H1 (cell line): ENCODE data around the gene PIM1. TPM values are rescaled to one million over a fixed set of nuclear protein-coding genes. Genes with fewer than 3 reads are reported as not detected.

Source experiments
- CTCF ChIA-PET: fragments of 300-600 bp; sonication (Branson Sonifier 250); formaldehyde crosslinking; loops from one replicate; lab custom pipeline; 2021; ENCODE audit not compliant: partially characterized antibody; lab: Charles Lee
- POLR2A ChIA-PET: fragments of 300-600 bp; sonication (Branson Sonifier 250); formaldehyde crosslinking; loops from one replicate; lab custom pipeline; 2021; ENCODE audit warnings: inconsistent platforms; ENCODE audit not compliant: partially characterized antibody; lab: Charles Lee
- DNase-seq, 2 experiments: peaks; one replicate each; pipeline versions ENCODE4 v3.0.0 to v3.0.0-alpha.2; 2010 to 2022; ENCODE audit warnings: low spot score in 2 of 2, low read depth in 1 of 2, mixed read lengths in 1 of 2
- FAIRE-seq: peaks from 2 replicates; lab custom pipeline; 2011; peaks lifted over from hg19 to GRCh38; lab: Jason Lieb, UNC
- H2AFZ ChIP-seq: 2 replicates; pipeline ENCODE4 v1.8.1; 2012; ENCODE audit warnings: low read length, inconsistent platforms
- H2AK5ac ChIP-seq: 2 replicates; pipeline ENCODE4 v1.6.1; 2013; ENCODE audit warnings: low read depth, low read length
- H2BK120ac ChIP-seq: replicated peaks from 2 replicates; pipeline ENCODE3; 2013; ENCODE audit warnings: low read depth, low read length, inconsistent platforms
- H2BK12ac ChIP-seq: 2 replicates; pipeline ENCODE4 v1.6.1; 2013; ENCODE audit warnings: low read depth, low read length
- H2BK15ac ChIP-seq: 2 replicates; pipeline ENCODE4 v1.6.1; 2013; ENCODE audit warnings: low read length
- H2BK20ac ChIP-seq: 2 replicates; pipeline ENCODE4 v1.6.1; 2013; ENCODE audit warnings: low read length
- H2BK5ac ChIP-seq: 2 replicates; pipeline ENCODE4 v1.6.1; 2013; ENCODE audit warnings: low read depth, low read length
- H3K14ac ChIP-seq: 2 replicates; pipeline ENCODE4 v1.6.1; 2013; ENCODE audit warnings: inconsistent platforms; ENCODE audit not compliant: insufficient read length
- H3K18ac ChIP-seq: 2 replicates; pipeline ENCODE4 v1.6.1; 2013; ENCODE audit warnings: low read length; ENCODE audit errors: extremely low read depth
- H3K23ac ChIP-seq: 2 replicates; pipeline ENCODE4 v1.6.1; 2013; ENCODE audit warnings: inconsistent platforms; ENCODE audit not compliant: insufficient read length
- H3K23me2 ChIP-seq: 2 replicates; pipeline ENCODE4 v1.6.1; 2013; ENCODE audit warnings: low read depth, low read length
- H3K27ac ChIP-seq: 2 replicates; pipeline ENCODE4 v1.6.1; 2011; ENCODE audit warnings: low read depth, low read length, inconsistent platforms
- H3K27me3 ChIP-seq, 4 experiments: replicated peaks in 1 of 4; 1 replicate in 1 of 4; 2 replicates in 3 of 4; pipeline versions ENCODE4 v1.6.1 to v1.8.1; 2011 to 2013; ENCODE audit warnings: low read length in 3 of 4, mild to moderate bottlenecking in 3 of 4, inconsistent platforms in 2 of 4, mixed read lengths in 2 of 4, moderate library complexity in 1 of 4; ENCODE audit not compliant: control insufficient read depth in 3 of 4, insufficient read depth in 3 of 4; ENCODE audit errors: extremely low read depth in 1 of 4
- H3K36me3 ChIP-seq, 4 experiments: 2 replicates each; pipeline versions ENCODE4 v1.6.1 to v1.8.1; 2011 to 2013; ENCODE audit warnings: mild to moderate bottlenecking in 4 of 4, low read length in 3 of 4, moderate library complexity in 2 of 4, control low read depth in 1 of 4, inconsistent platforms in 1 of 4; ENCODE audit not compliant: insufficient read depth in 4 of 4, control insufficient read depth in 2 of 4
- H3K4ac ChIP-seq: replicated peaks from 2 replicates; pipeline ENCODE3; 2013; ENCODE audit warnings: low read length, low read depth, mixed read lengths, inconsistent platforms; ENCODE audit not compliant: insufficient read length
- H3K4me1 ChIP-seq, 4 experiments: replicated peaks in 1 of 4; 1 replicate in 1 of 4; 2 replicates in 3 of 4; pipeline versions ENCODE4 v1.6.1 to v1.8.1; 2011 to 2013; ENCODE audit warnings: low read length in 3 of 4, inconsistent platforms in 2 of 4, mixed read lengths in 1 of 4; ENCODE audit not compliant: insufficient read depth in 4 of 4, control insufficient read depth in 3 of 4
- H3K4me2 ChIP-seq, 2 experiments: 2 replicates each; pipeline versions ENCODE4 v1.6.1 to v1.8.1; 2011 to 2013; ENCODE audit warnings: low read depth in 2 of 2, low read length in 2 of 2, control low read depth in 1 of 2, inconsistent platforms in 1 of 2, mild to moderate bottlenecking in 1 of 2; ENCODE audit not compliant: insufficient read depth in 1 of 2
- H3K4me3 ChIP-seq, 4 experiments: fragments of 200-600, 300-600 bp in 1 of 4; sonication (generic), shearing (Covaris generic), sonication (Bioruptor Twin) in 1 of 4; 2 replicates each; pipeline versions ENCODE4 v1.5.1 to v1.8.1; 2011 to 2016; ENCODE audit warnings: low read length in 4 of 4, low read depth in 3 of 4, control low read depth in 2 of 4, inconsistent platforms in 2 of 4, mild to moderate bottlenecking in 2 of 4, mixed read lengths in 1 of 4, moderate library complexity in 1 of 4; ENCODE audit not compliant: insufficient read depth in 2 of 4; ENCODE audit errors: extremely low read depth in 1 of 4
- H3K56ac ChIP-seq: replicated peaks from 2 replicates; pipeline ENCODE3; 2013; ENCODE audit warnings: low read depth, mild to moderate bottlenecking, mixed read lengths, low read length, inconsistent platforms; ENCODE audit not compliant: insufficient read length
- H3K79me1 ChIP-seq: 2 replicates; pipeline ENCODE4 v1.6.1; 2013; ENCODE audit warnings: low read depth, low read length, control low read depth
- H3K79me2 ChIP-seq, 2 experiments: 2 replicates each; pipeline versions ENCODE4 v1.6.1 to v1.8.1; 2012 to 2013; ENCODE audit warnings: low read length in 2 of 2, mild to moderate bottlenecking in 2 of 2, inconsistent platforms in 1 of 2; ENCODE audit not compliant: insufficient read depth in 2 of 2, control insufficient read depth in 1 of 2
- H3K9ac ChIP-seq, 4 experiments: replicated peaks in 1 of 4; 1 replicate in 1 of 4; 2 replicates in 3 of 4; pipeline versions ENCODE4 v1.6.1 to v1.8.1; 2011 to 2013; ENCODE audit warnings: low read depth in 3 of 4, low read length in 3 of 4, control low read depth in 2 of 4, mild to moderate bottlenecking in 2 of 4, moderate library complexity in 2 of 4, inconsistent platforms in 1 of 4; ENCODE audit errors: extremely low read depth in 1 of 4
- H3K9me3 ChIP-seq, 2 experiments: 2 replicates each; pipeline versions ENCODE4 v1.6.1 to v1.8.1; 2012 to 2013; ENCODE audit warnings: mild to moderate bottlenecking in 2 of 2, moderate library complexity in 2 of 2, control low read depth in 1 of 2, inconsistent platforms in 1 of 2, low read depth in 1 of 2, low read length in 1 of 2, mixed read lengths in 1 of 2; ENCODE audit not compliant: insufficient read depth in 2 of 2
- H4K20me1 ChIP-seq, 2 experiments: replicated peaks in 1 of 2; 2 replicates each; pipeline versions ENCODE3 to v1.8.1; 2011 to 2013; ENCODE audit warnings: inconsistent platforms in 2 of 2, low read length in 2 of 2, mild to moderate bottlenecking in 1 of 2; ENCODE audit not compliant: insufficient read depth in 2 of 2, control insufficient read depth in 1 of 2
- H4K5ac ChIP-seq: 2 replicates; pipeline ENCODE4 v1.6.1; 2013; ENCODE audit warnings: low read length, low read depth, mixed read lengths, inconsistent platforms; ENCODE audit not compliant: insufficient read length
- H4K8ac ChIP-seq: 2 replicates; pipeline ENCODE4 v1.8.0; 2013; ENCODE audit warnings: mild to moderate bottlenecking, moderate library complexity, low read length, inconsistent platforms; ENCODE audit not compliant: insufficient read depth; ENCODE audit errors: extremely low read depth
- H4K91ac ChIP-seq: replicated peaks from 2 replicates; pipeline ENCODE3; 2013; ENCODE audit warnings: low read length, mixed read lengths, inconsistent platforms; ENCODE audit not compliant: insufficient read length
- BACH1 ChIP-seq: IDR thresholded peaks from 2 replicates; pipeline ENCODE4 v1.6.1; 2012; ENCODE audit warnings: low read length, improper control_type of control experiment
- GTF2F1 ChIP-seq: IDR thresholded peaks from 2 replicates; pipeline ENCODE4 v1.6.1; 2012; ENCODE audit warnings: low read depth, low read length, improper control_type of control experiment, borderline replicate concordance
- HDAC2 ChIP-seq, 2 experiments: fragments of 300-600 bp in 1 of 2; sonication (generic) in 1 of 2; IDR thresholded peaks; 2 replicates each; pipeline ENCODE4 v1.6.1; 2011 to 2012; ENCODE audit warnings: low read depth in 2 of 2, low read length in 2 of 2, mild to moderate bottlenecking in 2 of 2, moderate library complexity in 2 of 2, borderline replicate concordance in 1 of 2, inconsistent platforms in 1 of 2
- JUND ChIP-seq: IDR thresholded peaks from 2 replicates; pipeline ENCODE4 v1.6.1; 2011; ENCODE audit warnings: mild to moderate bottlenecking, improper control_type of control experiment, low read length
- KDM5A ChIP-seq: fragments of 200-600 bp; IDR thresholded peaks from 2 replicates; pipeline ENCODE4 v1.7.1; 2012; ENCODE audit warnings: mild to moderate bottlenecking, low read length, inconsistent platforms, mixed read lengths
- MAFK ChIP-seq: IDR thresholded peaks from 2 replicates; pipeline ENCODE4 v1.6.1; 2012; ENCODE audit warnings: low read depth, mild to moderate bottlenecking, improper control_type of control experiment, low read length
- SIN3A ChIP-seq, 2 experiments: IDR thresholded peaks in 1 of 2; conservative IDR thresholded peaks in 1 of 2; 2 replicates each; pipeline ENCODE4 v1.6.1; 2011 to 2012; ENCODE audit warnings: low read length in 2 of 2, improper control_type of control experiment in 1 of 2, low read depth in 1 of 2, mild to moderate bottlenecking in 1 of 2
- SIX5 ChIP-seq: IDR thresholded peaks from 2 replicates; pipeline ENCODE4 v1.6.1; 2011; ENCODE audit warnings: mild to moderate bottlenecking, low read depth, low read length
- SP2 ChIP-seq: IDR thresholded peaks from 2 replicates; pipeline ENCODE4 v1.6.1; 2012; ENCODE audit warnings: mild to moderate bottlenecking, low read length, inconsistent platforms
- TBP ChIP-seq: IDR thresholded peaks from 2 replicates; pipeline ENCODE4 v1.6.1; 2011; ENCODE audit warnings: low read depth, low read length, improper control_type of control experiment
- WGBS, 2 experiments: shearing (Covaris generic) in 1 of 2; methylation state at CpG; one replicate each; pipeline versions ENCODE4 v1.1.6 to v1.1.7; 2013 to 2015; ENCODE audit warnings: low lambda C conversion rate in 2 of 2, mixed read lengths in 2 of 2, inconsistent platforms in 1 of 2, low coverage in 1 of 2, missing lambda C conversion rate in 1 of 2; ENCODE audit not compliant: insufficient replicate concordance in 2 of 2, insufficient coverage in 1 of 2, insufficient read length in 1 of 2; ENCODE audit errors: extremely low coverage in 1 of 2, missing lambda C conversion rate in 1 of 2; 5-methylcytosine and 5-hydroxymethylcytosine counted together
- polyA plus RNA-seq, 7 experiments: library from polyadenylated mRNA; depleted of rRNA in 3 of 7; stranded (reverse) in 5 of 7; unstranded in 2 of 7; fragments of >200 nt in 5 of 7; fragments of 200-250 nt in 2 of 7; gene quantifications; 1 replicate in 5 of 7; 2 replicates in 1 of 7; 4 replicates in 1 of 7; pipeline versions ENCODE4 v1.2.1 to v1.2.3, GENCODE V29; 2011 to 2013; ENCODE audit warnings: missing spikeins in 2 of 7, mixed read lengths in 2 of 7
- total RNA-seq: library from RNA; stranded (reverse); fragmentation: NEBNext Ultra II Directional; extraction: Animal tissue kit (Norgen Biotek cat#: 25700); gene quantifications from 2 replicates; pipeline ENCODE4 v1.2.1, GENCODE V29; 2021
- TF ChIP-seq, protein P1 (sequence below), 3 experiments: IDR thresholded peaks; 1 replicate in 2 of 3; 2 replicates in 1 of 3; pipeline versions ENCODE4 v1.5.1 to v1.6.1; 2011; ENCODE audit warnings: low read length in 3 of 3, mild to moderate bottlenecking in 3 of 3, inconsistent platforms in 2 of 3, low read depth in 1 of 3, moderate library complexity in 1 of 3; ENCODE audit not compliant: insufficient read depth in 1 of 3; ENCODE audit errors: control extremely low read depth in 1 of 3

PIM1 gene
- total and polyA plus RNA-seq, 2 of the 8 experiments (the other 6 are each of a cell fraction or from before 2014, with no cell fraction given), result 25.5 to 94.9 TPM

DNA sequence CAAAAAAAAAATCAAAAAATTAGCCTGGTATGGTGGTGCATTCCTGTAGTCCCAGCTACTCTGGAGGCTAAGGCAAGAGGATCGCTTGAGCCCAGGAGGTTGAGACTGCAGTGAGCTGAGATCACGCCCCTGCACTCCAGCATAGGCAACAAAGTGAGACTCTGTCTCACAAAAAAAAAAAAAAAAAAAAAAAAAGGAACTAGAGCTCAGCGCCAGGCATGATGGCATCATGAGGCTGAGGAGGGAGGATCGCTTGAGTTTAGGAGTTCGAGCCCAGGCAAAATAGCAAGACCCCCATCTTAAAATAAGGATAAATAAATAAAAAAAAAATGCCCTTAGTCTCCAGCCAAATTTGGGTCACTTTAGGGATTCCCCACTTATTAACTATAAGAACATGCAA lies 40.4 kb upstream of the PIM1 start:
- Histone ChIP-seq H4K5ac (no peak overlapping the region), H3K36me3 (peaks cover 0 to 36% (median 0%) of the 10 kb centered on the region in 4 experiments; a peak in 2 of 8 replicates), H3K27ac (no peak overlapping the region), H4K20me1 (peaks cover 0 to 1% of the 10 kb centered on the region in 2 experiments), H3K27me3 (no peaks in the 10 kb centered on the region), H4K8ac (no peak overlapping the region), H3K56ac (no peak overlapping the region), H3K79me2 (peaks cover 5 to 58% of the 10 kb centered on the region in 2 experiments), H3K14ac (no peak overlapping the region), H3K4me1 (peaks cover 19 to 46% (median 32%) of the 10 kb centered on the region in 4 experiments), H2BK5ac (no peak overlapping the region), H4K91ac (no peak overlapping the region), H3K79me1 (peaks cover 4% of the 10 kb centered on the region; the same call in 1 of the 2 replicates), H3K23ac (no peak overlapping the region), H3K4me2 (no peak overlapping the region; a peak in 1 of 4 replicates), H3K4ac (no peak overlapping the region), H3K18ac (no peak overlapping the region), H3K9me3 (no peaks in the 10 kb centered on the region), H2AFZ (no peak overlapping the region), H3K9ac (no peak overlapping the region), H2AK5ac (no peak overlapping the region), H2BK120ac (no peak overlapping the region), H3K23me2 (0 out of 2 replicates have a peak, but pooled peaks cover 3% of the 10 kb centered on the region), H3K4me3 (no peak overlapping the region), H2BK12ac (no peak overlapping the region), H2BK20ac (no peak overlapping the region), H2BK15ac (no peak overlapping the region)
- ChIA-PET POLR2A (interaction anchor here (0.6 to 39.1 kb wide), 4 partner anchors 10 to 205 kb away, joined by 3 to 1024 read pairs (median 312); partner anchors contain the start of gene PIM1), CTCF (interaction anchor here (0.6 to 5.1 kb wide), 10 partner anchors 8 to 150 kb away, joined by 3 to 39 read pairs (median 4); partner anchors contain the start of gene PIM1)
- DNase-seq (no peak), FAIRE-seq (no peak)
- WGBS, 2 experiments, result 97% methylated on average over 3 of the region's 5 CpGs; no CpG with 5 or more reads in 1 of the 2 experiments
- TF ChIP-seq SIN3A (conservative IDR thresholded peaks at IDR 0.05 in 1 of 2, IDR thresholded peaks at IDR 0.05 in 1 of 2; ENCODE audit: low read depth in 1 of 2, low read length in 2 of 2) (no peak), MAFK (no peak), SP2 (no peak), TBP (no peak), HDAC2 (IDR thresholded peaks at IDR 0.05; ENCODE audit: borderline replicate concordance in 1 of 2, low read depth in 2 of 2, low read length in 2 of 2) (no peak), GTF2F1 (no peak), KDM5A (no peak), SIX5 (no peak), BACH1 (no peak), JUND (no peak)
- TF ChIP-seq, protein P1, sequence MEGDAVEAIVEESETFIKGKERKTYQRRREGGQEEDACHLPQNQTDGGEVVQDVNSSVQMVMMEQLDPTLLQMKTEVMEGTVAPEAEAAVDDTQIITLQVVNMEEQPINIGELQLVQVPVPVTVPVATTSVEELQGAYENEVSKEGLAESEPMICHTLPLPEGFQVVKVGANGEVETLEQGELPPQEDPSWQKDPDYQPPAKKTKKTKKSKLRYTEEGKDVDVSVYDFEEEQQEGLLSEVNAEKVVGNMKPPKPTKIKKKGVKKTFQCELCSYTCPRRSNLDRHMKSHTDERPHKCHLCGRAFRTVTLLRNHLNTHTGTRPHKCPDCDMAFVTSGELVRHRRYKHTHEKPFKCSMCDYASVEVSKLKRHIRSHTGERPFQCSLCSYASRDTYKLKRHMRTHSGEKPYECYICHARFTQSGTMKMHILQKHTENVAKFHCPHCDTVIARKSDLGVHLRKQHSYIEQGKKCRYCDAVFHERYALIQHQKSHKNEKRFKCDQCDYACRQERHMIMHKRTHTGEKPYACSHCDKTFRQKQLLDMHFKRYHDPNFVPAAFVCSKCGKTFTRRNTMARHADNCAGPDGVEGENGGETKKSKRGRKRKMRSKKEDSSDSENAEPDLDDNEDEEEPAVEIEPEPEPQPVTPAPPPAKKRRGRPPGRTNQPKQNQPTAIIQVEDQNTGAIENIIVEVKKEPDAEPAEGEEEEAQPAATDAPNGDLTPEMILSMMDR (IDR thresholded peaks at IDR 0.05; ENCODE audit: control extremely low read depth in 1 of 3, insufficient read depth in 1 of 3, low read depth in 1 of 3, low read length in 3 of 3), result no peak
